Hindlimb muscle (tissue), 1 donor: ENCODE data around the gene ACTN3. TPM values are rescaled to one million over a fixed set of nuclear protein-coding genes. Genes with fewer than 3 reads are reported as not detected.
"Not testable (repeated sequence)": the region's sequence is repeated elsewhere in the genome, so short reads cannot be mapped to it uniquely, and the experiment has no call there.

ENCODE experiments used
- DNase-seq: peaks from one replicate; pipeline ENCODE4 v3.0.0-alpha.2; 2013
- polyA plus RNA-seq: library from polyadenylated mRNA; unstranded; fragments of 120-200 nt; gene quantifications from one replicate; pipeline ENCODE4 v1.2.1, GENCODE V29; 2013; ENCODE audit not compliant: insufficient read length

The ACTN3 gene
- polyA plus RNA-seq, 1 donor, result 141 TPM

DNA sequence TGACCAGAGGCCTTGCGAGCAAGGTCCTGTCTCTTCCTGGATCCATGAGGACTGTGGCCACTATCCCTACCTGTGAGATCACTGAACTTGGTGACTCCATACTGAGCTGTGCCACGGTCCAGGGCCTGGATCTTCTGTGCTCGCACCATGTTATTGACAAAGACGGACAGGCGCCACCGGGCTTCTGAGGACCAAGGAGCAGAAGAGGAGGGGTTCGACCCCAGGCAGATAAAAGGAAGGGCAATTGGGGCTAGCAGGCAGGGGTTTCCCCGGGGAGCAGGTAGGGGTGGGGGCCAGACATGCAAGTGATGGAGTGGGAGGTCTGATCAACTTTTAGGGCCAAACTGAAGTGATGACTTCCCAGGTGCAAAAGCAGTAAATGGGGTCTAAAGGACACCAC is 19.5 kb downstream of the ACTN3 start:
- no peak for DNase-seq

DNA sequence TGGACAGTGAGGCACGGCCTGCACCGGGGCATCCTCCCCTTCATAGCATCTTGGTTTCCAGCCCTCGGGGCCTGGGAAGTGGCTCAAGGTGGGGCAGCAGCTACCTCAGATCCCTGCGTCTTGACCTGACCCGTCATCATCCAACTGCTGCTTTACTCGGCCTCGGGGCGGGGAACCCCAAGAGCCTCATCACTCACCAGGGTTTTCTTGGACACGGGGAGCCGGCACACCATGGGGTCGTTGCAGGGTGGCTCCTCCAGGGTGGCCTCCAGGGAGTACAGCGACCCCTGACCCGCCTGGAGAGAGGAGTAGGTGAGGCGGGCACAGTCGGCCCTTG is 21.1 kb downstream of the ACTN3 start:
- no peak for DNase-seq

- DNase-seq, result peak; percentile 78
Observed at GRCh38 chr11:66568124-66568916, 21.6 kb downstream of the ACTN3 start, which contains the start of gene CTSF. TSS of gene CTSF (minus strand) at chr11:66568606. CDS start at chr11:66568486, 120 bp downstream.

GRCh38 chr11:66569076-66569475 is 22.4 kb downstream of the ACTN3 start:
- DNase-seq, result no peak

DNA sequence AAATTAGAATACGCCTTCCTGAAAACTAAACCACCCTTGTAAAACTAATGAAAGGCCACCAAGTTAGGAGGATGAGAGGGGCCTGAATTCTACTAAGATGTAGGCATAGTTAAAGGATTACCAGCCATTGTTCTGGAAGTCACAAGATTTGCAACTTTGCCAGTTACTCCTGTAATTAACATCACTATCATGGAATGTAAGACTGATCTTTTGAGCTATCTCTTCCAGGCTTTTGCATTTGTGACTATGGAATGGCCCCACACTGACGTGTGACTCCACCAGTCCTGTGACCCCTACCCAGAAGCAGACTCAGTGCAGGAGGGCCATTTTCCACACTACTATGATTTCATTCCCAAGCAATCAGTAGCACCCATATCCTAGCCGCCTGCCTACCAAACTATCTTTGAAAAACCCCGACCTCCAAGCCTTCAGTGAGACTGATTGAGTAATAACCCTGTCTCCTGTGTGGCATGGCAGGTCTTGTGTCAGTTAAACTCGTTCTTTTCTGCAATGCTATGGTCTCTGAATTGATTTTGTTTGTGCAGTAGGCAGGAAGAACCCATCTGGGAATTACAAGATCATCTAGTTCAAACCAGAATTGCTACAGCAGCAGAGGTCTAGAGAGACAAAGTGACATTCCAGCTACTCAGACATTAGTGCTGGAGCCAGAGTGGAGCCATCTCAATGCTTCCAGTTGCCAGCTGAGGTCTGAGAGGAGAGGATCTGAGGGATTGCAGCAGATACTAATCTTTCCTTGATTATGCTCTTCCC is 23.6 kb downstream of the ACTN3 start:
- no peak for DNase-seq

GRCh38 chr11:66570850-66571180 is 24.1 kb downstream of the ACTN3 start:
- DNase-seq, result no peak

DNA sequence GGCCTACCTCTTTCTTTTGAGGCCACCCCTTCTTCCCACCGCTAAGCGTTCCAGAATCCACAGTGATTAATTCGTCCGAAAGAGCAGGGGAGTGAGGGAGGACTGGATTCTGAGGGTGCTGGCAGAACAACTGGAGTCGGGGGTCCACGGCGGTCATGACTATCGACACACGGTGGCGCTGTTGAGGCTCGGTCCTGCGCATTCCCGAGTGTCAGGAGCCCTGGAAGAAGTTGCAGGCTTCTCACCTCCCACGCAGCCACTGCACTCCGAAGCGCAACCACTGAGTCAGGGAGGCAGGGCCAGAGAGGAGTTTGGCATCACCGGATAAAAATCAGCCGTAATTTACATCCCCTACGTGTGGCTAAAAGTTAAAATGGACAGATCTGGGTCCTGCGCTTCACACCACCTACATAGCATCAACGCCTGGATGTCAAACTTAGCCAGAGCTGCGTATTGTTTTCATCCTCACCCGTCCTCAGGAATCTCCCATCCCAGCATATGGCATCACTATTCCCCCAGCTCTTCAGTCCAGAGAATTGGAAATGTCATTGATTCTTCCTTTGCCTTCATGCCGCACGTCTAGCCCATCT is 32.4 kb downstream of the ACTN3 start:
- DNase-seq, result peak; percentile 66

GRCh38 chr11:66580803-66581202 is 34.1 kb downstream of the ACTN3 start:
- no peak for DNase-seq

- no peak for DNase-seq
Observed at GRCh38 chr11:66581261-66581660, 34.6 kb downstream of the ACTN3 start.

- not testable (repeated sequence) for DNase-seq
Observed at GRCh38 chr11:66582565-66583147, 36.0 kb downstream of the ACTN3 start.

GRCh38 chr11:66585447-66585846 is 38.7 kb downstream of the ACTN3 start:
- not testable (repeated sequence) for DNase-seq

DNA sequence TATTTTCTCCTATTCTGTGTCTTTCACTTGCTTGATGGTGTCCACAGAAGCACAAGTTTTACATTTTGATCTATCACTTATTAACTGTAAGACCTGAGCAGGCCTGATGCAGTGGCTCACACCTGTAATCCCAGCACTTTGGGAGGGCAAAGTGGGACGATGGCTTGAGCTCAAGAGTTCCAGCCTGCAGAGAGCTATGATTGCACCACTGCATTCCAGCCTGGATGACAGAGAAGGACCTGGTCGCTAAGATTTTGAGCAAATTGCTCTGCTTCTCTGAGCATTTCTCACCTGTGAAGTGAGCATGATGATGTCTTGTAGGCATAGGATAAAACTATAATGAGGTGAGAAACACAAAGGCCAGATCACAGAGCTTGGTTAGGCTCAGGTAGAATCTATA is 39.4 kb downstream of the ACTN3 start:
- DNase-seq, result no peak

DNA sequence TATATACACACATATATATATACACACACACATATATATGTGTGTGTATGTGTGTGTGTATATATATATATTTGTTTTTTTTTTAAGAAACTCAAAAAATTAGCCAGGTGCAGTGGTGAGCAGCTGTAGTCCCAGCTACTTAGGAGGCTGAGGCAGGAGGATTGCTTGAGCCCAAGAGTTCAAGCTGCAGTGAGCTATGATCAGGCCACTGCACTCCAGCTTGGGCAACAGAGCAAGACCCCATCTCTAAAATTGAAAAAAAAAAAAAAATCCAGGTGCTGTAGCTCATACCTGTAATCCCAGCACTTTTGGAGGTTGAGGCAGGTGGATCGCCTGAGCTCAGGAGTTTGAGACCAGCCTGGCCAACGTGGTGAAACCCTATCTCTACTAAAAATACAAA is 42.6 kb downstream of the ACTN3 start:
- not testable (repeated sequence) for DNase-seq

GRCh38 chr11:66589996-66590675 is 43.4 kb downstream of the ACTN3 start:
- no peak for DNase-seq

GRCh38 chr11:66591175-66591574 is 44.5 kb downstream of the ACTN3 start:
- no peak for DNase-seq

DNA sequence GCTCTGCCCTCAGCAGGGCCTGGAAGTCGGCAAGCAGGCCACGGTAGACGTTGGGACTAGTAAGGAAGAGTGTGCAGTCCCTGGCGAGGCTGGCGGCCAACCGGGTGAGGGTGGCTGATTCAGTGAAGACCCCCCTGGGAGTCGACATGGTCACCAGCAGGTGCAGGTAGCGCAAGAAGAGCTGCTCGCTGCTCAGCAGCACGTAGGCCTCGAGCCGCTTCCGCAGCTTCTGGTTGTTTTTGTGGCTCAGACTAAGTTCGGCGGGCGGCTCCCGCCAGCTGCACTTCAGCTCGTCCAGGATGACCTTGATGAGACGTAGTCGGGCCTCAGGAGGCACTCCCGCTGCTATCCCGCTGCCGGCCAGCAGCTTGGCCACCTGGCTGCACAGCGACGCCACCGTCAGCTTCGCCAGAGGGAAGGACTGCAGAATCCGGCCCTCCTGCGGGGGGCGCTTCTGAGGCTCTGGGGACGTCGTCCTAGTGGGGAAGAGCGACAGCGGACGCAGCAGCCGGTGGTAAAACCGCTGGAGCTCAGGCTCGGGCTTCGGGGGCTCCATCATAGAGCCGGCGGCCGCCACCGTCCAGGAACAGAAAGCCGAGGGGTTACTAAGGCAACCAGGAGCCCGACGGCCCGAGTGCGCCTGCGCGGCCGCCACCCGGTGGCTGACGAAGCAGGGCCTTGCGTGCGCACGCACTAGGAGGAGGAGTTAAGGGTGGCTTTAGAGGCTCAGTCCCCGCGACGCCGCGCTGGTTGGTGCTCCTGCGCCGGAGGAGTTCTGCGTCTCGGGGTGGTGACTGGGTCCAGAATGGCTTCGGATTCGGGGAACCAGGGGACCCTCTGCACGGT is 46.0 kb downstream of the ACTN3 start, which contains the start of the genes CCDC87 and CCS:
CCDC87 (minus strand) TSS at position 607 of the 846 bp plus-strand sequence; CDS start at position 559, 48 bp downstream.
CCS (plus strand) TSS at position 729 of the 846 bp plus-strand sequence; CDS start at position 806, 77 bp downstream.
- peak; percentile 98 for DNase-seq

- no peak for DNase-seq
Observed at GRCh38 chr11:66593303-66593635, 46.6 kb downstream of the ACTN3 start.

DNA sequence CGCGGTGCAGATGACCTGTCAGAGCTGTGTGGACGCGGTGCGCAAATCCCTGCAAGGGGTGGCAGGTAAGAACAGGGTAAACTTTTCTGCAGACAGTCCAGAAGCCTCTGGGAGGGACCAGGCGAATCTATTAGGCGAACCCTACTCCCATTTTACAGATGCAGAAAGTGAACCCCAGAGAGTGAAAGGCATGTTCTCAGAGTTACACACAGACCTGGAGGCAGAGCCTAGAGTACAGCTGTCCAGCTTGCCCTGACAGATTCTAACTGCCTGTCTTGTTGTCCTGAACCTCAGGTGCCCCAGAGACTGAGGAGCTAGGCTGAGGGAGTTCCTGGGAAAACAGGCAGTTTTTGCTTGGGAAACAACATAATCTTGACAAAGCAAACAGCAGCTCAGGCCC is 46.9 kb downstream of the ACTN3 start:
- DNase-seq, result no peak

DNA sequence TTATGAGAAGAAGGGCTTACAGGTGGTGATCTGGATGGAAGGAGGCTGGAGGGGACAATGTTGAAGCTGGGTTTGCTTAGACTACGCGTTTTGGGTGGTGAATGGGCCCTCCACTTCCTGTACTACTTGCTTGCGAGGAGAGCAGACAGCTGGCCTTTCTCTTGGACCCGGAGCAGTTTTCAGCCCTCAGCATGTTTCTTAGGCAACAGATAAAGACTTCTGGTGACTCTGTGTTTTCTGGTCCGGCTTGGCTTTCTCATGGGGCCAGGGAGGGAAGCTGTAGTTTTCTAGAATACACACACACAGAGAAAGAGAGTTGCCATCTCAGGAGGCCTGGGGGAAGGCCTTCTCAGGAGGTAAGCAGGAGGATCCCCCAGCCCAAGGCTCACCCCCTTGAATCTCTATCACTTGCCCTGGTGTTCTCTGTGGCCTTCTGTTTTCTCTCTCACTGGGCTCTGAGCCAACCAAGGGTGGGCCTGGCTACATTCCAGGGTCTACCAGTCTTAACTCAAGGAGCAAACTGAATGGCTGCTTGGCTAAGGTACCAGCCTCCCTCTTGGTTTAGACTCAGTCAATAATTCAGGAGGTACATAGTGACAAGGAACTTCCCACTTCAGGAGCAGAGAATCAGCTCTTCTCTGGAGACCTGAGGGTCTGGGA is 48.7 kb downstream of the ACTN3 start:
- no peak for DNase-seq

DNA sequence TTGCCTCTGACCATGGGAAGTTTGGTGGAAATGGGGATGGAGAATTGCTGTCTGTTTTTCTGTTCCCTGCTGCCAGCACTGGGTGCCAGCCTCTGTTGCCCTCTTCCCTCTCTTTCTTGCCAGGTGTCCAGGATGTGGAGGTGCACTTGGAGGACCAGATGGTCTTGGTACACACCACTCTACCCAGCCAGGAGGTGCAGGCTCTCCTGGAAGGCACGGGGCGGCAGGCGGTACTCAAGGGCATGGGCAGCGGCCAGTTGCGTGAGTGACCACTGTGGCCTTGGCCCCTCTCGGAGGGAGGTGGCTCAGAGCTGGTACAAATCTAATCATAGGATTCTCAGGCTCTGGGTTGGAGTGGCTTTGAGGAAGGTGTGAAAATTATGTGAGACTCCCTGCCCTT is 52.3 kb downstream of the ACTN3 start:
- no peak for DNase-seq

DNA sequence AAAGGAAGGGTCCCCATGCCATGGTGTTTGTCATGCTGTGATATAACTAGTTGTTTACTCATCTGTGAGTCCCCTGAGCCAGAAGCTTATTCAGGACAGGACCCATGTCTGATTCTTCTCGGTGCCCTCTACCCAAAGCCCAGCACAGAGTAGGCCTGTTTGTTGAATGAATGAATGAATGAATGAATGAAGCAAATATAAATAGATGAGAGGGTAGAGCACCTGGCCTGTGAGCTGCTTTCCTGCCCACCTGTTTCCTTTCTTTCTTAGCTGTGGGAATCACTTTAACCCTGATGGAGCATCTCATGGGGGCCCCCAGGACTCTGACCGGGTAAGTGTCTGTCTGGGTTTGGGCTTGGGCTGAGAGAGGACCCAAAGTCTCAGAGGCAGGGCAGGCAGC is 53.5 kb downstream of the ACTN3 start:
- no peak for DNase-seq
